ENCODE results near the gene UGT8. TPM values are rescaled to one million over a fixed set of nuclear protein-coding genes. Genes with fewer than 3 reads are reported as not detected.

Gene UGT8
- total RNA-seq, 1 donor from 2014 or later, result 0.25 TPM

DNA sequence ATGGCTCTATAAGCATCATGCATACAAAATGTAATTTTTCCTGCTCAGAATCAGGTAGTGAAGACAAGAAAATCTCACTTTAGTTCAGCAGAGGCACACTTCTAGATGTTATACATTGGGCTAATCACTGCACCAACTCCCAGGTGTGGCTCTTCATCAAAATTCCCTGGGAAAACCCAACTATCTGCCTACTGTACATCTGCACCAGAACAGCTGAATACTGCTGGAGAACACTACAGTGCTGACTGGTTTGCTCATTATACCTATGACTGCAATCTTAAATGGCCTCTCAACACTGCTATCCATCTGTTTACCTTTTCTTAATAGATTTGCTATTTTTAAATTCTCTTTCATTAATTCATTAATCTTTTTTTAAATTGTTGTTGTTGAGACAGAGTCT is 92.0 kb downstream of the UGT8 start:
- H3K4me3 ChIP-seq, result no peak overlapping the region
- no peaks in the 10 kb centered on the region for H3K9me3 ChIP-seq
- no peaks in the 10 kb centered on the region for H3K36me3 ChIP-seq
- no peak overlapping the region for H3K27ac ChIP-seq
- TF ChIP-seq, protein P1, sequence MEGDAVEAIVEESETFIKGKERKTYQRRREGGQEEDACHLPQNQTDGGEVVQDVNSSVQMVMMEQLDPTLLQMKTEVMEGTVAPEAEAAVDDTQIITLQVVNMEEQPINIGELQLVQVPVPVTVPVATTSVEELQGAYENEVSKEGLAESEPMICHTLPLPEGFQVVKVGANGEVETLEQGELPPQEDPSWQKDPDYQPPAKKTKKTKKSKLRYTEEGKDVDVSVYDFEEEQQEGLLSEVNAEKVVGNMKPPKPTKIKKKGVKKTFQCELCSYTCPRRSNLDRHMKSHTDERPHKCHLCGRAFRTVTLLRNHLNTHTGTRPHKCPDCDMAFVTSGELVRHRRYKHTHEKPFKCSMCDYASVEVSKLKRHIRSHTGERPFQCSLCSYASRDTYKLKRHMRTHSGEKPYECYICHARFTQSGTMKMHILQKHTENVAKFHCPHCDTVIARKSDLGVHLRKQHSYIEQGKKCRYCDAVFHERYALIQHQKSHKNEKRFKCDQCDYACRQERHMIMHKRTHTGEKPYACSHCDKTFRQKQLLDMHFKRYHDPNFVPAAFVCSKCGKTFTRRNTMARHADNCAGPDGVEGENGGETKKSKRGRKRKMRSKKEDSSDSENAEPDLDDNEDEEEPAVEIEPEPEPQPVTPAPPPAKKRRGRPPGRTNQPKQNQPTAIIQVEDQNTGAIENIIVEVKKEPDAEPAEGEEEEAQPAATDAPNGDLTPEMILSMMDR (IDR thresholded peaks at IDR 0.05), result no peak
- TF ChIP-seq POLR2AphosphoS5 (IDR thresholded peaks at IDR 0.05; ENCODE audit: insufficient read depth in 1 of 2, low read depth in 1 of 2) (no peak), POLR2A (IDR thresholded peaks at IDR 0.05) (no peak)
- intact Hi-C loops (cut with DNase I), result loop anchor here (10.0 kb wide), 1 partner anchor 306 kb away; no protein-coding TSS in a partner anchor
- DNase-seq (ENCODE audit: extremely low spot score in 2 of 2), result no peak
- H3K4me1 ChIP-seq, result no peaks in the 10 kb centered on the region
- H3K27me3 ChIP-seq, result no peaks in the 10 kb centered on the region

DNA sequence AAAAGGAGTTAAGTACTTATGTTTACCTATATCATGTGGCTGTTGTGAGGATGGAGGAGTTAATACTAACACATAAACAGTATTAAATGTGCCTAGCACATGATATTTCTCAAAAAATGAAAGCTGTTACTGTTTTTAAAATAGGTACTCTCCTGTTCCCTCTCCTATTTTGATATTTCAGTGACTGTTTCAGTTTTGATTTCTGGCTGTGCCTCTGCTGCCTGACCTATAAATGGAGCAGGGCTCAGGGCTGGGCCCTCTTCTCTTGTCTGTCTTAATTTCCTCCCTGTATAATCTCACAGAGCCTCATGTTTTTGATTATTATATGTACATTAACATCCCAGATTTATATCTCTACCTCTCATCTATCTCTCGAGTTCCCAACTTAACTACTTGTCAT is 93.3 kb downstream of the UGT8 start:
- Histone ChIP-seq H3K27ac (no peak overlapping the region), H3K4me3 (no peak overlapping the region), H3K36me3 (no peaks in the 10 kb centered on the region), H3K9me3 (no peaks in the 10 kb centered on the region), H3K27me3 (no peaks in the 10 kb centered on the region), H3K4me1 (no peaks in the 10 kb centered on the region)
- intact Hi-C loops (cut with DNase I), result loop anchor here (10.0 kb wide), 1 partner anchor 307 kb away; no protein-coding TSS in a partner anchor
- no peak for DNase-seq (ENCODE audit: extremely low spot score in 2 of 2)
- TF ChIP-seq, protein P1 (IDR thresholded peaks at IDR 0.05), result no peak
- no peak for TF ChIP-seq POLR2A (IDR thresholded peaks at IDR 0.05)
- TF ChIP-seq POLR2AphosphoS5 (IDR thresholded peaks at IDR 0.05; ENCODE audit: insufficient read depth in 1 of 2, low read depth in 1 of 2), result no peak

DNA sequence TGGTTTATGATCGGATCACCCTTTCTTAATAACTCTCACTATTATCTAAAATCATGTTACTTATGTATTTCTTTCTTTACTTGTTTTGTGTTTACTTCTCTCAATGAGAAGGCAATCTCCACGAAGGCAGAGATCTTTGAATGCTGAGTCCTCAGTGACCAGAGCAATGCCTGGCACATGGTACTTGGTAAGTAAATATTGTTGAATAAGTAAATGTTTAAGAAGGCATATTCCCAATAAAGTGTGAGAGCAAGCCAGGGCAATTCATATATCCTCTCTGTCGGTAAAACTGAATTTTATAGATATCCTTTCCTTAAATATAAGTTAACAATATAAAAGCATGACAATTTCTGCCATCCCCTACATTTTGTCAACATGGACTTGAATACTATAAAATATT is 94.4 kb downstream of the UGT8 start:
- Histone ChIP-seq H3K27ac (no peak overlapping the region), H3K4me3 (no peak overlapping the region), H3K9me3 (no peaks in the 10 kb centered on the region), H3K4me1 (no peaks in the 10 kb centered on the region), H3K27me3 (no peaks in the 10 kb centered on the region), H3K36me3 (no peaks in the 10 kb centered on the region)
- TF ChIP-seq, protein P1 (IDR thresholded peaks at IDR 0.05), result no peak
- TF ChIP-seq POLR2AphosphoS5 (IDR thresholded peaks at IDR 0.05; ENCODE audit: insufficient read depth in 1 of 2, low read depth in 1 of 2) (no peak), POLR2A (IDR thresholded peaks at IDR 0.05) (no peak)
- intact Hi-C loops (cut with DNase I), result loop anchor here (10.0 kb wide), 1 partner anchor 308 kb away; no protein-coding TSS in a partner anchor
- no peak for DNase-seq (ENCODE audit: extremely low spot score in 2 of 2)

DNA sequence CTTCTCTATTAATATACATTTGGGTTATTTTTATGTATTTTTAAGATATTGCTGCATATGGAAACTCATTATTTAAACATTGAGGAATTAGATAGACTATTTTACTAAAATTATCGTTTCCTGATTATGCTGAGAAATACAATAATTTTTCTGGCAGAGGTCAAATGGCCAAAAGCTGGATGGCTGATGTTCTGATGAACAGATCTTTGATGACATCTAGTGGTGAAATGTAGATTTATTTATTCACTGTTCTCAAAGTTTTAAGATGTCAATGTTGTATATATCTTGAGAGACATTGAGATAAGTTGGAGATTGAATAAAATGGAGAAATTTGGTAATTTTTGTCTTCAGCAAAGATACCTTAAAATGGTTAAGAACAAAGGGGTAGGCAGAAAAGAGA is 96.2 kb downstream of the UGT8 start:
- intact Hi-C loops (cut with DNase I), result loop anchor here (10.0 kb wide), 1 partner anchor 310 kb away; no protein-coding TSS in a partner anchor

DNA sequence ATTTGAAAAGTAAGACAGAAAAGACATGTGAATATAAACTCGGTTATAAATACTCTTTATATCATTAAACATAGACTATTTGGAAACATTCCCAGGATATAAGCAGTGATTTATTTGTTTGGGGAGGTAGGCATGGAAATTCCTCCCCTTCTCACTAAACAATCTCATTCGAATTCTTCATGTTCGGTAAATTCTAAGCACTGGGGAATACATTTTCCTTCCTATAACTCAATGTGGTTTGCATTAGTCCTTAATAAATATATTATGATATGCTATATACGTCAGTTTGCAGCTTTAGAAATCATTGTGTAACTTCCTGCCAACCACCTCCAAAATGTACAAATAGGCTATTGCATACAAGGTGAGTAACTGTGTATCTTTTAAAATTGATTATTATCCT is 99.6 kb downstream of the UGT8 start:
- Histone ChIP-seq H3K9me3 (no peaks in the 10 kb centered on the region), H3K4me1 (no peaks in the 10 kb centered on the region), H3K4me3 (no peak overlapping the region), H3K27ac (no peak overlapping the region), H3K27me3 (no peaks in the 10 kb centered on the region), H3K36me3 (no peaks in the 10 kb centered on the region)
- DNase-seq (ENCODE audit: extremely low spot score in 2 of 2), result no peak
- intact Hi-C loops (cut with DNase I), result loop anchor here (10.0 kb wide), 1 partner anchor 313 kb away; no protein-coding TSS in a partner anchor
- TF ChIP-seq POLR2A (IDR thresholded peaks at IDR 0.05), result no peak
- TF ChIP-seq, protein P1 (IDR thresholded peaks at IDR 0.05), result no peak
- TF ChIP-seq POLR2AphosphoS5 (IDR thresholded peaks at IDR 0.05; ENCODE audit: insufficient read depth in 1 of 2, low read depth in 1 of 2), result no peak

More for the DNA sequence above, 96.2 kb downstream of the UGT8 start:
- no peaks in the 10 kb centered on the region for H3K9me3 ChIP-seq
- no peaks in the 10 kb centered on the region for H3K27me3 ChIP-seq
- no peaks in the 10 kb centered on the region for H3K4me1 ChIP-seq
- no peak for DNase-seq (ENCODE audit: extremely low spot score in 2 of 2)
- H3K4me3 ChIP-seq, result no peak overlapping the region
- no peak overlapping the region for H3K27ac ChIP-seq
- TF ChIP-seq POLR2AphosphoS5 (IDR thresholded peaks at IDR 0.05; ENCODE audit: insufficient read depth in 1 of 2, low read depth in 1 of 2), result no peak
- TF ChIP-seq, protein P1 (IDR thresholded peaks at IDR 0.05), result peak in 1 of 3 experiments; percentile 54
- H3K36me3 ChIP-seq, result no peaks in the 10 kb centered on the region
